Mesendoderm (in vitro differentiated cells): ENCODE measurements around the gene SSC5D.

ENCODE experiments used
- DNase-seq: peaks from one replicate; pipeline ENCODE4 v3.0.0; 2013
- H2AK5ac ChIP-seq: 2 replicates; pipeline ENCODE4 v1.6.1; 2013; ENCODE audit warnings: low read length, inconsistent platforms
- H2BK120ac ChIP-seq: 2 replicates; pipeline ENCODE4 v1.6.1; 2013; ENCODE audit warnings: low read depth, mild to moderate bottlenecking, low read length, moderate library complexity, mixed read lengths
- H2BK15ac ChIP-seq: replicated peaks from 2 replicates; pipeline ENCODE4 v1.6.1; 2013; ENCODE audit warnings: low read depth, mild to moderate bottlenecking, moderate library complexity
- H2BK5ac ChIP-seq: 2 replicates; pipeline ENCODE4 v1.6.1; 2013; ENCODE audit warnings: low read length, inconsistent platforms
- H3K18ac ChIP-seq: 2 replicates; pipeline ENCODE4 v1.6.1; 2013; ENCODE audit warnings: mild to moderate bottlenecking, low read length, mixed read lengths
- H3K23ac ChIP-seq: one replicate; pipeline ENCODE4 v1.6.1; 2013; ENCODE audit warnings: low read length
- H3K27ac ChIP-seq: 2 replicates; pipeline ENCODE4 v1.5.1; 2013; ENCODE audit warnings: low read depth, mild to moderate bottlenecking, inconsistent platforms, low read length, moderate library complexity
- H3K27me3 ChIP-seq: 2 replicates; pipeline ENCODE4 v1.6.1; 2013; ENCODE audit warnings: low read length, control low read depth, mild to moderate bottlenecking, inconsistent platforms; ENCODE audit not compliant: insufficient read depth, poor library complexity
- H3K36me3 ChIP-seq: 2 replicates; pipeline ENCODE4 v1.6.1; 2013; ENCODE audit warnings: low read length, inconsistent platforms; ENCODE audit not compliant: control insufficient read depth, insufficient read depth
- H3K4ac ChIP-seq: one replicate; pipeline ENCODE4 v1.6.1; 2013; ENCODE audit warnings: low read depth, mild to moderate bottlenecking, low read length, moderate library complexity
- H3K4me1 ChIP-seq: 2 replicates; pipeline ENCODE4 v1.6.1; 2013; ENCODE audit warnings: low read depth, low read length, inconsistent platforms; ENCODE audit not compliant: control insufficient read depth
- H3K4me2 ChIP-seq: 2 replicates; pipeline ENCODE4 v1.6.1; 2013; ENCODE audit warnings: low read length
- H3K4me3 ChIP-seq: 2 replicates; pipeline ENCODE4 v1.5.1; 2013; ENCODE audit warnings: mild to moderate bottlenecking, low read length
- H3K56ac ChIP-seq: one replicate; pipeline ENCODE4 v1.6.1; 2013; ENCODE audit warnings: low read length
- H3K79me1 ChIP-seq: 2 replicates; pipeline ENCODE4 v1.6.1; 2013; ENCODE audit warnings: low read length, inconsistent platforms
- H3K79me2 ChIP-seq: 2 replicates; pipeline ENCODE4 v1.6.1; 2013; ENCODE audit warnings: mild to moderate bottlenecking, low read length; ENCODE audit not compliant: control insufficient read depth, insufficient read depth
- H3K9ac ChIP-seq: 2 replicates; pipeline ENCODE4 v1.6.1; 2013; ENCODE audit warnings: low read length, inconsistent platforms
- H4K5ac ChIP-seq: one replicate; pipeline ENCODE4 v1.6.1; 2013; ENCODE audit warnings: low read length
- H4K8ac ChIP-seq: one replicate; pipeline ENCODE4 v1.6.1; 2013; ENCODE audit warnings: low read depth, mild to moderate bottlenecking, control low read depth, low read length, moderate library complexity
- WGBS: extraction: QIAGEN DNeasy Blood & Tissue Kit; methylation state at CpG from one replicate; pipeline ENCODE4 v1.1.7; 2013; ENCODE audit warnings: low lambda C conversion rate, missing lambda C conversion rate; ENCODE audit not compliant: insufficient coverage; ENCODE audit errors: extremely low coverage; 5-methylcytosine and 5-hydroxymethylcytosine counted together

SSC5D gene

GRCh38 chr19:55541091-55541490, 52.9 kb downstream of the SSC5D start:
- Histone ChIP-seq H2BK5ac (no peak overlapping the region), H3K23ac (no peak overlapping the region), H3K36me3 (no peaks in the 10 kb centered on the region), H4K8ac (no peak overlapping the region), H2BK120ac (no peak overlapping the region), H3K4ac (no peak overlapping the region), H3K18ac (no peak overlapping the region), H4K5ac (no peak overlapping the region), H2AK5ac (no peak overlapping the region), H2BK15ac (no peak overlapping the region), H3K79me1 (no peaks in the 10 kb centered on the region), H3K27ac (no peak overlapping the region), H3K27me3 (no peaks in the 10 kb centered on the region), H3K4me3 (no peak overlapping the region), H3K4me2 (no peak overlapping the region), H3K4me1 (no peaks in the 10 kb centered on the region), H3K79me2 (no peaks in the 10 kb centered on the region), H3K56ac (no peak overlapping the region), H3K9ac (no peak overlapping the region)
- DNase-seq, result no peak
- no CpG with 5 or more reads among the region's 19 CpGs for WGBS

- Histone ChIP-seq H3K27ac (no peak overlapping the region), H3K9ac (no peak overlapping the region), H4K5ac (no peak overlapping the region), H2BK120ac (no peak overlapping the region), H3K56ac (no peak overlapping the region), H3K4me3 (no peak overlapping the region), H3K4ac (no peak overlapping the region), H3K23ac (no peak overlapping the region), H3K4me2 (no peak overlapping the region), H3K18ac (no peak overlapping the region), H3K4me1 (no peaks in the 10 kb centered on the region), H4K8ac (no peak overlapping the region), H2BK5ac (no peak overlapping the region), H3K79me2 (no peaks in the 10 kb centered on the region), H3K79me1 (no peaks in the 10 kb centered on the region), H2AK5ac (no peak overlapping the region), H3K27me3 (no peaks in the 10 kb centered on the region), H3K36me3 (no peaks in the 10 kb centered on the region), H2BK15ac (no peak overlapping the region)
- whole genome bisulfite sequencing, result 100% methylated on average over 6 of the region's 7 CpGs
- no peak for DNase-seq
Measured at GRCh38 chr19:55542292-55542855, 54.1 kb downstream of the SSC5D start.

GRCh38 chr19:55543567-55543966, 55.3 kb downstream of the SSC5D start:
- H3K79me2 ChIP-seq, result no peaks in the 10 kb centered on the region
- no peak overlapping the region for H3K27ac ChIP-seq
- no peak overlapping the region for H3K4me2 ChIP-seq
- H3K4me3 ChIP-seq, result no peak overlapping the region
- no peak overlapping the region for H3K4ac ChIP-seq
- H3K27me3 ChIP-seq, result no peaks in the 10 kb centered on the region
- H3K9ac ChIP-seq, result no peak overlapping the region
- WGBS, result 100% methylated on average over 2 of the region's 5 CpGs
- H3K23ac ChIP-seq, result no peak overlapping the region
- no peaks in the 10 kb centered on the region for H3K79me1 ChIP-seq
- H4K8ac ChIP-seq, result no peak overlapping the region
- no peak overlapping the region for H4K5ac ChIP-seq
- no peaks in the 10 kb centered on the region for H3K36me3 ChIP-seq
- H2BK120ac ChIP-seq, result no peak overlapping the region
- H3K4me1 ChIP-seq, result no peaks in the 10 kb centered on the region
- H2AK5ac ChIP-seq, result no peak overlapping the region
- H3K18ac ChIP-seq, result no peak overlapping the region
- no peak overlapping the region for H2BK5ac ChIP-seq
- H2BK15ac ChIP-seq, result no peak overlapping the region
- DNase-seq, result no peak
- no peak overlapping the region for H3K56ac ChIP-seq

- no peaks in the 10 kb centered on the region for H3K4me1 ChIP-seq
- no peaks in the 10 kb centered on the region for H3K79me1 ChIP-seq
- no peak overlapping the region for H3K56ac ChIP-seq
- no peak overlapping the region for H4K5ac ChIP-seq
- H2BK5ac ChIP-seq, result no peak overlapping the region
- H3K4me2 ChIP-seq, result no peak overlapping the region
- WGBS, result no CpG with 5 or more reads among the region's 15 CpGs
- no peak overlapping the region for H2BK120ac ChIP-seq
- DNase-seq, result no peak
- H3K79me2 ChIP-seq, result no peaks in the 10 kb centered on the region
- H2AK5ac ChIP-seq, result no peak overlapping the region
- no peak overlapping the region for H3K27ac ChIP-seq
- no peak overlapping the region for H3K18ac ChIP-seq
- no peak overlapping the region for H3K23ac ChIP-seq
- H3K27me3 ChIP-seq, result no peaks in the 10 kb centered on the region
- no peaks in the 10 kb centered on the region for H3K36me3 ChIP-seq
- H3K9ac ChIP-seq, result no peak overlapping the region
- no peak overlapping the region for H2BK15ac ChIP-seq
- H3K4ac ChIP-seq, result no peak overlapping the region
- no peak overlapping the region for H3K4me3 ChIP-seq
- H4K8ac ChIP-seq, result no peak overlapping the region
Measured at GRCh38 chr19:55544014-55544413, 55.8 kb downstream of the SSC5D start.

GRCh38 chr19:55544776-55545439, 56.7 kb downstream of the SSC5D start:
- DNase-seq, result no peak
- Histone ChIP-seq H3K4me3 (no peak overlapping the region), H3K79me2 (no peaks in the 10 kb centered on the region), H3K23ac (no peak overlapping the region), H2BK5ac (no peak overlapping the region), H3K27ac (no peak overlapping the region), H2BK15ac (no peak overlapping the region), H2BK120ac (no peak overlapping the region), H3K18ac (no peak overlapping the region), H3K36me3 (no peaks in the 10 kb centered on the region), H3K9ac (no peak overlapping the region), H3K27me3 (no peaks in the 10 kb centered on the region), H3K4ac (no peak overlapping the region), H3K79me1 (no peaks in the 10 kb centered on the region), H4K5ac (no peak overlapping the region), H4K8ac (no peak overlapping the region), H2AK5ac (no peak overlapping the region), H3K4me1 (no peaks in the 10 kb centered on the region), H3K4me2 (no peak overlapping the region), H3K56ac (no peak overlapping the region)
- no CpG with 5 or more reads among the region's 23 CpGs for WGBS

- H3K9ac ChIP-seq, result no peak within 1 kb of the TSS
- H3K56ac ChIP-seq, result no peak within 1 kb of the TSS
- H3K4me2 ChIP-seq, result no peak within 1 kb of the TSS
- no peak within 1 kb of the TSS for H2BK5ac ChIP-seq
- no peak within 1 kb of the TSS for H2AK5ac ChIP-seq
- no peaks in the 10 kb centered on the region for H3K27me3 ChIP-seq
- no peak within 1 kb of the TSS for H4K8ac ChIP-seq
- no peak within 1 kb of the TSS for H3K4ac ChIP-seq
- H3K79me2 ChIP-seq, result no peaks in the 10 kb centered on the region
- no peak within 1 kb of the TSS for H3K4me3 ChIP-seq
- no CpG with 5 or more reads among the region's 10 CpGs for WGBS
- DNase-seq, result no peak
- H4K5ac ChIP-seq, result no peak within 1 kb of the TSS
- no peak within 1 kb of the TSS for H3K27ac ChIP-seq
- H2BK15ac ChIP-seq, result no peak within 1 kb of the TSS
- no peak within 1 kb of the TSS for H3K18ac ChIP-seq
- no peak within 1 kb of the TSS for H3K23ac ChIP-seq
- H3K4me1 ChIP-seq, result no peaks in the 10 kb centered on the region
- H3K79me1 ChIP-seq, result no peaks in the 10 kb centered on the region
- H2BK120ac ChIP-seq, result no peak within 1 kb of the TSS
- H3K36me3 ChIP-seq, result no peaks in the 10 kb centered on the region
Measured at GRCh38 chr19:55545443-55545842, 57.2 kb downstream of the SSC5D start, which contains the start of gene SBK3. Gene SBK3 (minus strand): TSS chr19:55545543. CDS start chr19:55545543, 0 bp downstream.
